ENCODE measurements around the gene DNAJC4. TPM values are rescaled to one million over a fixed set of nuclear protein-coding genes. Genes with fewer than 3 reads are reported as not detected.

The DNAJC4 gene
- polyA plus RNA-seq, 12 donors, result 41.1 to 71.1 (median 51.5) TPM; not detected in 1

- peak; percentile 99 for DNase-seq
Measured at GRCh38 chr11:64269540-64270220, 39.3 kb downstream of the DNAJC4 start.

- DNase-seq, result no peak
Measured at GRCh38 chr11:64275031-64275800, 44.9 kb downstream of the DNAJC4 start.

GRCh38 chr11:64275841-64276240 is 45.5 kb downstream of the DNAJC4 start:
- DNase-seq, result no peak

- DNase-seq, result no peak
Measured at GRCh38 chr11:64276653-64277431, 46.5 kb downstream of the DNAJC4 start.

- DNase-seq, result no peak
Measured at GRCh38 chr11:64278576-64279190, 48.3 kb downstream of the DNAJC4 start.

- no peak for DNase-seq
Measured at GRCh38 chr11:64281957-64282770, 51.8 kb downstream of the DNAJC4 start.

- no peak for DNase-seq
Measured at GRCh38 chr11:64283092-64283491, 52.7 kb downstream of the DNAJC4 start.

Other genes starting within 250 kb of the DNAJC4 start
- gene OTUB1, start 244.1 kb upstream of the DNAJC4 start, polyA plus RNA-seq (ENCODE audit: insufficient read length in 12 of 12), result 10 to 100 TPM in 11 of 12 donors, not detected in 1; 35.1 to 61.1 (median 48.4) TPM
- 1 to 10 TPM in 11 of 12 donors, not detected in 1; 1.8 to 8.4 (median 2.7) TPM for gene FLRT1, start 194.6 kb upstream of the DNAJC4 start, polyA plus RNA-seq (ENCODE audit: insufficient read length in 12 of 12)
- gene MACROD1, start 64.4 kb upstream of the DNAJC4 start, polyA plus RNA-seq (ENCODE audit: insufficient read length in 12 of 12), result 100 to 1,000 TPM in 1 of 12 donors, 10 to 100 TPM in 10, not detected in 1; 41.1 to 129 (median 55.2) TPM
- gene STIP1, start 44.4 kb upstream of the DNAJC4 start, polyA plus RNA-seq (ENCODE audit: insufficient read length in 12 of 12), result 100 to 1,000 TPM in 11 of 12 donors, not detected in 1; 119 to 165 (median 139) TPM
- 10 to 100 TPM in 1 of 12 donors, 1 to 10 TPM in 10, not detected in 1; 5.2 to 16.7 (median 7.5) TPM for gene FERMT3, start 23.8 kb upstream of the DNAJC4 start, polyA plus RNA-seq (ENCODE audit: insufficient read length in 12 of 12)
- 100 to 1,000 TPM in 1 of 12 donors, 10 to 100 TPM in 10, not detected in 1; 30.8 to 142 (median 65.8) TPM for gene TRPT1, start 4.4 kb upstream of the DNAJC4 start, polyA plus RNA-seq (ENCODE audit: insufficient read length in 12 of 12)
- gene NUDT22, start 4.3 kb upstream of the DNAJC4 start, polyA plus RNA-seq (ENCODE audit: insufficient read length in 12 of 12), result 10 to 100 TPM in 11 of 12 donors, not detected in 1; 13.1 to 47.0 (median 17.1) TPM
- 100 to 1,000 TPM in 1 of 12 donors, 10 to 100 TPM in 10, not detected in 1; 71.0 to 113 (median 89.8) TPM for gene VEGFB, start 4.0 kb downstream of the DNAJC4 start, polyA plus RNA-seq (ENCODE audit: insufficient read length in 12 of 12)
- gene FKBP2, start 10.5 kb downstream of the DNAJC4 start, polyA plus RNA-seq (ENCODE audit: insufficient read length in 12 of 12), result 100 to 1,000 TPM in 1 of 12 donors, 10 to 100 TPM in 10, not detected in 1; 37.5 to 114 (median 39.5) TPM
- gene PPP1R14B, start 16.4 kb downstream of the DNAJC4 start, polyA plus RNA-seq (ENCODE audit: insufficient read length in 12 of 12), result 100 to 1,000 TPM in 11 of 12 donors, not detected in 1; 126 to 218 (median 167) TPM
- 10 to 100 TPM in 6 of 12 donors, 1 to 10 TPM in 5, not detected in 1; 8.5 to 18.9 (median 10.4) TPM for gene PLCB3, start 21.0 kb downstream of the DNAJC4 start, polyA plus RNA-seq (ENCODE audit: insufficient read length in 12 of 12)
- 10 to 100 TPM in 11 of 12 donors, not detected in 1; 19.3 to 52.4 (median 24.6) TPM for gene BAD, start 54.1 kb downstream of the DNAJC4 start, polyA plus RNA-seq (ENCODE audit: insufficient read length in 12 of 12)
- gene GPR137, start 55.3 kb downstream of the DNAJC4 start, polyA plus RNA-seq (ENCODE audit: insufficient read length in 12 of 12), result 10 to 100 TPM in 11 of 12 donors, not detected in 1; 14.1 to 32.9 (median 17.1) TPM
- not detected for gene KCNK4, start 60.8 kb downstream of the DNAJC4 start, polyA plus RNA-seq (ENCODE audit: insufficient read length in 12 of 12)
- not detected for gene CATSPERZ, start 69.8 kb downstream of the DNAJC4 start, polyA plus RNA-seq (ENCODE audit: insufficient read length in 12 of 12)
- gene ESRRA, start 75.0 kb downstream of the DNAJC4 start, polyA plus RNA-seq (ENCODE audit: insufficient read length in 12 of 12), result 10 to 100 TPM in 11 of 12 donors, not detected in 1; 11.9 to 55.5 (median 20.2) TPM
- 100 to 1,000 TPM in 11 of 12 donors, not detected in 1; 142 to 254 (median 166) TPM for gene TRMT112, start 87.0 kb downstream of the DNAJC4 start, polyA plus RNA-seq (ENCODE audit: insufficient read length in 12 of 12)
- gene PRDX5, start 87.6 kb downstream of the DNAJC4 start, polyA plus RNA-seq (ENCODE audit: insufficient read length in 12 of 12), result 100 to 1,000 TPM in 11 of 12 donors, not detected in 1; 107 to 165 (median 124) TPM
- gene CCDC88B, start 109.7 kb downstream of the DNAJC4 start, polyA plus RNA-seq (ENCODE audit: insufficient read length in 12 of 12), result 10 to 100 TPM in 1 of 12 donors, 1 to 10 TPM in 10, not detected in 1; 2.5 to 10.7 (median 3.4) TPM
- gene RPS6KA4, start 128.6 kb downstream of the DNAJC4 start, polyA plus RNA-seq (ENCODE audit: insufficient read length in 12 of 12), result 10 to 100 TPM in 11 of 12 donors, not detected in 1; 10.0 to 49.8 (median 11.9) TPM